Upper lobe of left lung (tissue), 6 donors: Measurements from ENCODE around the gene HTR5A. TPM values are rescaled to one million over a fixed set of nuclear protein-coding genes. Genes with fewer than 3 reads are reported as not detected.
"Not testable (repeated sequence)": the region's sequence is repeated elsewhere in the genome, so short reads cannot be mapped to it uniquely, and the experiment has no call there.

Experiments
- ATAC-seq, 2 donors: fragments of 200-7000 bp; cut with Tn5 transposase; one replicate each; pipeline ENCODE4 v1.9.1; 2022; ENCODE audit warnings: mild to moderate bottlenecking in 2 of 2, moderate library complexity in 2 of 2; ENCODE audit not compliant: low FRiP score in 2 of 2
- DNase-seq, 2 donors: peaks; one replicate each; pipeline ENCODE4 v3.0.0-alpha.2; 2019 to 2020
- H3K27ac ChIP-seq, 4 donors: fragments of 200-600 bp; sonication (generic); one replicate each; pipeline ENCODE4 v1.5.1; 2016 to 2019
- H3K27me3 ChIP-seq, 4 donors: fragments of 200-600 bp; sonication (generic); one replicate each; pipeline ENCODE4 v1.5.1; 2017 to 2019
- H3K36me3 ChIP-seq, 4 donors: fragments of 200-600 bp; sonication (generic); one replicate each; pipeline ENCODE4 v1.5.1; 2016 to 2019
- H3K4me1 ChIP-seq, 4 donors: fragments of 200-600 bp; sonication (generic); one replicate each; pipeline ENCODE4 v1.5.1; 2018 to 2019
- H3K4me3 ChIP-seq, 4 donors: fragments of 200-600 bp; sonication (generic); one replicate each; pipeline ENCODE4 v1.5.1; 2017 to 2019; ENCODE audit warnings: mild to moderate bottlenecking in 2 of 4, moderate library complexity in 1 of 4
- H3K9me3 ChIP-seq, 4 donors: fragments of 200-600 bp; sonication (generic); one replicate each; pipeline ENCODE4 v1.5.1; 2018 to 2019
- EP300 ChIP-seq, 4 donors: sonication (generic); formaldehyde crosslinking; IDR thresholded peaks; one replicate each; pipeline ENCODE4 v1.5.1; 2017; ENCODE audit warnings: antibody characterized with exemption in 4 of 4, control low read depth in 2 of 4
- POLR2A ChIP-seq, 4 donors: fragments of 450-650 bp; IDR thresholded peaks; one replicate each; pipeline ENCODE4 v1.5.1; 2016 to 2017; ENCODE audit warnings: antibody characterized with exemption in 4 of 4, mild to moderate bottlenecking in 2 of 4
- POLR2AphosphoS5 ChIP-seq, 2 donors: sonication (generic); formaldehyde crosslinking; IDR thresholded peaks; one replicate each; pipeline ENCODE4 v1.5.1; 2017; ENCODE audit warnings: antibody characterized with exemption in 2 of 2
- WGBS, 2 donors: methylation state at CpG; one replicate each; pipeline ENCODE4 v1.1.5; 2017 to 2018; 5-methylcytosine and 5-hydroxymethylcytosine counted together
- total RNA-seq, 6 donors: library from RNA; depleted of rRNA in 4 of 6; stranded (reverse); fragments of >200 nt in 4 of 6; gene quantifications; one replicate each; pipeline versions ENCODE4 v1.1.0 to v1.2.1, GENCODE V29; 2016 to 2021
- TF ChIP-seq, protein P1 (sequence below), 6 experiments: fragments of 450-650 bp in 4 of 6; fragments of 200-600 bp in 2 of 6; sonication (generic) in 2 of 6; IDR thresholded peaks; one replicate each; pipeline ENCODE4 v1.5.1; 2016 to 2019; ENCODE audit warnings: antibody characterized with exemption in 6 of 6
- donor health status: DM: no; HTN: no; CAD: no; lungs with moderate emphysema.
- donor health status: DM: no; HTN: yes; CAD: no; lungs with severe emphysema.

The HTR5A gene
- not detected for total RNA-seq

DNA sequence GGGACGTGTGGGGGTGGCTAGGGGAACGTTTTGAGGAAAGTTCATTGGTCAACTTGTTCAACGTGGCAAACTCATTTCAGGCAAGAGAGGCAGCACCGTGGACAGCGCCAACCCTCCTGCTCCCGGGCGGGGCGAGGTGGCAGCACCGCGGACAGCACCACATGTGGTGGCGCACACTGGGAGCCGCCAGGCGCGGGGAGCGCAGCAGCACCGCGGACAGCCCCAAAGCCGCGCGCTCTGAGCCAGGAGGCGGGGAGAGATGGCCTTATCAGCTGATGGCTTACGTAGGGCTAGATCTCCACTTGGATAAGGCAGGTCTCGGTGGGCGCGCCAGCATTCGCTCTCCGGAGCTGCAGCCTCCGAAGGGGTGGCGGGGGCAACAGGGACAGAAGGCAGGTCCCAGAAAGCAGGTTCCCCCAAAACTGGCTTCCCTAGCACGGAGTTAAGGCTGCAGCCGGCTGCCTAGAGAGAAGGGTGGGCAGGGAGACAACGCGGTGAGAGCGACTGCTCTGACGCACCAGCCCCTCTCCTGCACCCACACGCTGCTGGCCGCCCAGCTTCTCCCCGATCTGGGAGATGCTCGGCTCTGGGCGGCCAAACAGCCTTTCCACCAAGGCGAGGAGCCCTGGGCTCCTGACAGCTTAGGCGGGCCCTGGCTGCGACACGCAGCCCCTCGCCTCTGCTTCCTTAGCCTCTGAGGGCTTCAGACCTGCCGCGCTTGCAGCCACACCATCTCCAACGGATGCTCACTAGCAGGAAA lies at the start of gene HTR5A:
TSS of gene HTR5A (plus strand) at position 333 of the 760 bp plus-strand sequence. CDS start 576 bp downstream, outside the sequence.
- DNase-seq (peak; percentile 81 to 95), ATAC-seq (peak; percentile 96 to 97)
- H3K36me3 ChIP-seq = no peaks in the 10 kb centered on the region
- TF ChIP-seq EP300 (IDR thresholded peaks at IDR 0.05) = no peak
- TF ChIP-seq, protein P1, sequence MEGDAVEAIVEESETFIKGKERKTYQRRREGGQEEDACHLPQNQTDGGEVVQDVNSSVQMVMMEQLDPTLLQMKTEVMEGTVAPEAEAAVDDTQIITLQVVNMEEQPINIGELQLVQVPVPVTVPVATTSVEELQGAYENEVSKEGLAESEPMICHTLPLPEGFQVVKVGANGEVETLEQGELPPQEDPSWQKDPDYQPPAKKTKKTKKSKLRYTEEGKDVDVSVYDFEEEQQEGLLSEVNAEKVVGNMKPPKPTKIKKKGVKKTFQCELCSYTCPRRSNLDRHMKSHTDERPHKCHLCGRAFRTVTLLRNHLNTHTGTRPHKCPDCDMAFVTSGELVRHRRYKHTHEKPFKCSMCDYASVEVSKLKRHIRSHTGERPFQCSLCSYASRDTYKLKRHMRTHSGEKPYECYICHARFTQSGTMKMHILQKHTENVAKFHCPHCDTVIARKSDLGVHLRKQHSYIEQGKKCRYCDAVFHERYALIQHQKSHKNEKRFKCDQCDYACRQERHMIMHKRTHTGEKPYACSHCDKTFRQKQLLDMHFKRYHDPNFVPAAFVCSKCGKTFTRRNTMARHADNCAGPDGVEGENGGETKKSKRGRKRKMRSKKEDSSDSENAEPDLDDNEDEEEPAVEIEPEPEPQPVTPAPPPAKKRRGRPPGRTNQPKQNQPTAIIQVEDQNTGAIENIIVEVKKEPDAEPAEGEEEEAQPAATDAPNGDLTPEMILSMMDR (IDR thresholded peaks at IDR 0.05) = no peak
- TF ChIP-seq POLR2AphosphoS5 (IDR thresholded peaks at IDR 0.05) = no peak
- TF ChIP-seq POLR2A (IDR thresholded peaks at IDR 0.05) = no peak
- no peak within 1 kb of the TSS for H3K27ac ChIP-seq
- no peaks in the 10 kb centered on the region for H3K9me3 ChIP-seq
- H3K4me1 ChIP-seq = peaks cover 0 to 6% (median 0%) of the 10 kb centered on the region in 4 donors
- peaks cover 0 to 4% (median 0%) of the 10 kb centered on the region in 4 donors for H3K27me3 ChIP-seq
- no peak within 1 kb of the TSS for H3K4me3 ChIP-seq
- 0 to 4% methylated on average over 12 to 20 of the region's 48 CpGs for WGBS, 2 donors

DNA sequence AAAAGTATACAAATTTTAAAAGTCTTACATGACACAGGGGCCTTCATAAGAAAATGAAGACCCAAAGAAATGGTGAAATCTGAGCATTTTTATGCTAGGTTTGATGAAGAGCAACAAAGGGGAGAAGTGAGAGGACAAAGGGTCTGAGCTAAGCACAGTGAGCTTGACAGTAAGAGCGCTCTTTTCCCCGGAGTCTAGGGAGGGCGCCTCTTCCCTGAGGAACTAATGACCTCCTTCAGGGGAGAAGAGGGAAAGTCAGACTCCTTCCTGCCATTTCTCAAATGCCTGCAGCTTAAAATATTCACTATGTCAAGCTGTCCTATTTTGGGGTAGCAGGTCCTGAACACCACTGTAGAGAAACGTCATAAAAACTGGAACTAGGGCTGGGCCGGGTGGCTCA lies 49.1 kb upstream of the HTR5A start:
- Histone ChIP-seq H3K9me3 (no peaks in the 10 kb centered on the region), H3K36me3 (no peaks in the 10 kb centered on the region), H3K27me3 (no peaks in the 10 kb centered on the region), H3K4me3 (no peak overlapping the region), H3K4me1 (no peaks in the 10 kb centered on the region), H3K27ac (no peak overlapping the region)
- ATAC-seq (no peak), DNase-seq (no peak)
- 67 to 68% methylated on average over 5 of the region's 5 CpGs for WGBS, 2 donors
- TF ChIP-seq, protein P1 (IDR thresholded peaks at IDR 0.05) = no peak
- TF ChIP-seq POLR2AphosphoS5 (IDR thresholded peaks at IDR 0.05) = no peak
- TF ChIP-seq EP300 (IDR thresholded peaks at IDR 0.05) = no peak
- TF ChIP-seq POLR2A (IDR thresholded peaks at IDR 0.05) = no peak

DNA sequence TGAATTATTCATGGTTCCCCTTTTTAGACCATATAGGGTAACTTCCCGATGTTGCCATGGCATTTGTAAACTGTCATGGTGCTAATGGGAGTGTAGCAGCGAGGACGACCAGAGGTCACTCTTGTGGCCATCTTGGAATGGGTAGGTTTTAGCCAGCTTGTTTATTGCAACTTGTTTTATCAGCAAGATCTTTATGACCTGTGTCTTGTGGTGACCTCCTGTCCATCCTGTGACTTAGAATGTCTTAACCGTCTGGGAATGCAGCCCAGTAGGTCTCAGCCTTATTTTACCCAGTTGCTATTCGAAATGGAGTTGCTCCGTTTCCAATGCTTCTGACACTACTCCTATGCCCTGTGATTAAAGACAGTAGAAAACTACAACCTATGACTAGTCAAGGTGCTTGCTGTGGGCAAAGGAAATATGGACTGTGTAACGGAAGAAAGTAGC lies 48.4 kb upstream of the HTR5A start:
- Histone ChIP-seq H3K27ac (no peak overlapping the region), H3K4me1 (no peaks in the 10 kb centered on the region), H3K4me3 (no peak overlapping the region), H3K36me3 (no peaks in the 10 kb centered on the region), H3K27me3 (no peaks in the 10 kb centered on the region), H3K9me3 (no peaks in the 10 kb centered on the region)
- TF ChIP-seq, protein P1 (IDR thresholded peaks at IDR 0.05) = no peak
- TF ChIP-seq EP300 (IDR thresholded peaks at IDR 0.05) (no peak), POLR2A (IDR thresholded peaks at IDR 0.05) (no peak), POLR2AphosphoS5 (IDR thresholded peaks at IDR 0.05) (no peak)
- WGBS, 2 donors = 69 to 72% methylated on average over 7 of the region's 7 CpGs
- ATAC-seq (no peak), DNase-seq (no peak)

DNA sequence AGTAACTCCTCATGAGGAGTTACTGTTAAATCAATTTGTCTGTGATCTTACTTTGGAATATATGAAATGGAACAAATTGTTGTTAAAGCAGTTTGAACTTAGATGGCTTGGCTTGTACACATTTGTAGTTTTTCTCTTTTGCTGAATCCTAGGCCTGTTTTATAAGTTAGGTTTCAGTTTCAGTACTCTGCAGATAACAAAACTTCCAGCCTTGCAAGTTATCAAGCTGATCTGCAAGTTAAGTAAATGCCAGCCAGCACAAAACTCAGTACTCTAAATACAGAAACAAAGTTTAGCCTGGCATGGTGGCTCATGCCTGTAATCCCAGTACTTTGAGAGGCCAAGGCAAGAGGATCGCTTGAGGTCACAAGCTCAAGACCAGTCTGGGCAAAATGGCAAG lies 42.2 kb upstream of the HTR5A start:
- no peaks in the 10 kb centered on the region for H3K9me3 ChIP-seq
- H3K4me3 ChIP-seq = no peak overlapping the region
- DNase-seq (no peak), ATAC-seq (no peak)
- H3K27me3 ChIP-seq = no peaks in the 10 kb centered on the region
- H3K4me1 ChIP-seq = no peaks in the 10 kb centered on the region
- no peaks in the 10 kb centered on the region for H3K36me3 ChIP-seq
- 83 to 100% methylated on average over 1 of the region's 1 CpG for WGBS, 2 donors
- no peak overlapping the region for H3K27ac ChIP-seq
- no peak for TF ChIP-seq EP300 (IDR thresholded peaks at IDR 0.05)
- TF ChIP-seq, protein P1 (IDR thresholded peaks at IDR 0.05) = no peak
- no peak for TF ChIP-seq POLR2A (IDR thresholded peaks at IDR 0.05)
- no peak for TF ChIP-seq POLR2AphosphoS5 (IDR thresholded peaks at IDR 0.05)

DNA sequence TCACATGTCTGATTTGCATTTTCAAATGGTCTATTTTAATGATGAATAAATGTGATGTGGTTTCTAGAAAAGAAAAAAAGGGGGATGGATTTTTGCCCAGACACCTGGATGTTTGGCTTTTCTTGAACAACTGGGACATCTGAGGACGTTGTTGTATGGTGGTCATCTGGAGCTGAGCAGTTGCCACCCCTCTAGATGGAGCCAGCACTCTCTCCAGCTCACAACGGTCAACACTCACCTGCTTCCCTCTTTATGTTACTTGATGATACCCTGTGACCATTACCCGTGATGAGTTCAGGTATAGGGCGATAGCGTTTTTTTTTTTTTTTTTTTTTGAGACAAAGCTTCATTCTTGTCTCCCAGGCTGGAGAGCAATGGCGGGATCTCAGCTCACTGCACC lies 37.1 kb upstream of the HTR5A start:
- TF ChIP-seq POLR2AphosphoS5 (IDR thresholded peaks at IDR 0.05) = no peak
- TF ChIP-seq EP300 (IDR thresholded peaks at IDR 0.05) = no peak
- TF ChIP-seq POLR2A (IDR thresholded peaks at IDR 0.05) = no peak
- TF ChIP-seq, protein P1 (IDR thresholded peaks at IDR 0.05) = no peak
- WGBS, 2 donors = 74 to 77% methylated on average over 6 of the region's 6 CpGs

DNA sequence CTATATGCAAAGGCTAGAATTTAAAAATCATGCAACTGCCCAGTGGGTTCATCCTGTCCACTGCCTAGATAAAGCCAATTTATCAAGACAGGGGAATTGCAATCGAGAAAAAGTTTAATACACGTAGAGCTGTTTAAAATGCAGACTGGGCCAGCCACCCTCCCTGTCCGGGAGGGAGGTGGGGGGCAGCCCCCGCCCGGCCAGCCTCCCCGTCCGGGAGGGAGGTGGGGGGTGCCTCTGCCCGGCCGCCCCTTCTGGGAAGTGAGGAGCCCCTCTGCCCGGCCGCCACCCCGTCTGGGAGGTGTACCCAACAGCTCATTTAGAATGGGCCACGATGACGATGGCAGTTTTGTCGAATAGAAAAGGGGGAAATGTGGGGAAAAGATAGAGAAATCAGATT lies 35.6 kb upstream of the HTR5A start:
- ATAC-seq, H3K4me3 ChIP-seq: not testable (repeated sequence)
- WGBS, 2 donors = 90 to 95% methylated on average over 15 of the region's 15 CpGs

More for the DNA sequence above, 37.1 kb upstream of the HTR5A start:
- Histone ChIP-seq H3K36me3 (no peaks in the 10 kb centered on the region), H3K4me3 (no peak overlapping the region), H3K4me1 (no peaks in the 10 kb centered on the region), H3K27me3 (no peaks in the 10 kb centered on the region), H3K27ac (no peak overlapping the region), H3K9me3 (no peaks in the 10 kb centered on the region)
- ATAC-seq (no peak), DNase-seq (no peak)

More for the DNA sequence above, 35.6 kb upstream of the HTR5A start:
- H3K27me3 ChIP-seq, H3K9me3 ChIP-seq, H3K36me3 ChIP-seq, H3K4me1 ChIP-seq, H3K27ac ChIP-seq: not testable (repeated sequence)
- peak in 1 of 2 donors; percentile 50 for DNase-seq
